ENCODE data around the gene PSMG3. TPM values are rescaled to one million over a fixed set of nuclear protein-coding genes. Genes with fewer than 3 reads are reported as not detected.

Gene PSMG3
- total RNA-seq, 1 experiment from 2014 or later, result 29.9 TPM

GRCh38 chr7:1559626-1560590, 9.9 kb downstream of the PSMG3 start:
- Histone ChIP-seq H3K9me3 (ENCODE audit: low read length) (no peaks in the 10 kb centered on the region), H3K9me2 (replicated peaks; ENCODE audit: insufficient read depth, low read length) (no peaks in the 10 kb centered on the region), H4K20me1 (ENCODE audit: insufficient read depth, low read depth, low read length) (no peaks in the 10 kb centered on the region), H3K4me2 (ENCODE audit: low read depth, low read length, poor library complexity, severe bottlenecking) (no peak overlapping the region), H3K36me3 (ENCODE audit: insufficient read depth, low read length) (no peaks in the 10 kb centered on the region), H3K4me1 (ENCODE audit: low read length) (no peaks in the 10 kb centered on the region), H3K27ac (ENCODE audit: low read length) (no peak overlapping the region), H3K9ac (ENCODE audit: low read length) (no peak overlapping the region), H3K4me3 (ENCODE audit: low read length) (no peak overlapping the region), H3K27me3 (ENCODE audit: low read length) (no peaks in the 10 kb centered on the region), H3K79me2 (ENCODE audit: low read length) (no peaks in the 10 kb centered on the region), H2AFZ (ENCODE audit: low read length) (no peak overlapping the region)
- DNase-seq, result no peak

GRCh38 chr7:1558841-1559625, 10.8 kb downstream of the PSMG3 start:
- DNase-seq, result no peak
- Histone ChIP-seq H3K4me2 (ENCODE audit: low read depth, low read length, poor library complexity, severe bottlenecking) (no peak overlapping the region), H3K27me3 (ENCODE audit: low read length) (no peaks in the 10 kb centered on the region), H2AFZ (ENCODE audit: low read length) (no peak overlapping the region), H3K9me3 (ENCODE audit: low read length) (no peaks in the 10 kb centered on the region), H3K36me3 (ENCODE audit: insufficient read depth, low read length) (no peaks in the 10 kb centered on the region), H3K4me3 (ENCODE audit: low read length) (no peak overlapping the region), H3K9ac (ENCODE audit: low read length) (no peak overlapping the region), H3K27ac (ENCODE audit: low read length) (no peak overlapping the region), H3K4me1 (ENCODE audit: low read length) (no peaks in the 10 kb centered on the region), H3K79me2 (ENCODE audit: low read length) (no peaks in the 10 kb centered on the region), H3K9me2 (replicated peaks; ENCODE audit: insufficient read depth, low read length) (no peaks in the 10 kb centered on the region), H4K20me1 (ENCODE audit: insufficient read depth, low read depth, low read length) (no peaks in the 10 kb centered on the region)

- Histone ChIP-seq H3K27ac (ENCODE audit: low read length) (no peak overlapping the region), H3K4me1 (ENCODE audit: low read length) (no peaks in the 10 kb centered on the region), H3K79me2 (ENCODE audit: low read length) (no peaks in the 10 kb centered on the region), H2AFZ (ENCODE audit: low read length) (no peak overlapping the region), H3K9me3 (ENCODE audit: low read length) (no peaks in the 10 kb centered on the region), H3K4me2 (ENCODE audit: low read depth, low read length, poor library complexity, severe bottlenecking) (no peak overlapping the region), H3K9me2 (replicated peaks; ENCODE audit: insufficient read depth, low read length) (no peaks in the 10 kb centered on the region), H3K27me3 (ENCODE audit: low read length) (no peaks in the 10 kb centered on the region), H3K36me3 (ENCODE audit: insufficient read depth, low read length) (no peaks in the 10 kb centered on the region), H4K20me1 (ENCODE audit: insufficient read depth, low read depth, low read length) (no peaks in the 10 kb centered on the region), H3K4me3 (ENCODE audit: low read length) (no peak overlapping the region), H3K9ac (ENCODE audit: low read length) (no peak overlapping the region)
- no peak for DNase-seq
Observed at GRCh38 chr7:1558181-1558811, 11.5 kb downstream of the PSMG3 start.

- Histone ChIP-seq H2AFZ (ENCODE audit: low read length) (no peak overlapping the region), H3K9me2 (replicated peaks; ENCODE audit: insufficient read depth, low read length) (no peaks in the 10 kb centered on the region), H3K79me2 (ENCODE audit: low read length) (no peaks in the 10 kb centered on the region), H3K4me3 (ENCODE audit: low read length) (no peak overlapping the region), H3K4me2 (ENCODE audit: low read depth, low read length, poor library complexity, severe bottlenecking) (no peak overlapping the region), H4K20me1 (ENCODE audit: insufficient read depth, low read depth, low read length) (no peaks in the 10 kb centered on the region), H3K9me3 (ENCODE audit: low read length) (no peaks in the 10 kb centered on the region), H3K36me3 (ENCODE audit: insufficient read depth, low read length) (no peaks in the 10 kb centered on the region), H3K9ac (ENCODE audit: low read length) (no peak overlapping the region), H3K4me1 (ENCODE audit: low read length) (no peaks in the 10 kb centered on the region), H3K27me3 (ENCODE audit: low read length) (no peaks in the 10 kb centered on the region), H3K27ac (ENCODE audit: low read length) (no peak overlapping the region)
- no peak for DNase-seq
Observed at GRCh38 chr7:1557771-1558170, 12.1 kb downstream of the PSMG3 start.

GRCh38 chr7:1557006-1557405, 12.8 kb downstream of the PSMG3 start:
- H3K79me2 ChIP-seq (ENCODE audit: low read length), result no peaks in the 10 kb centered on the region
- no peak for DNase-seq
- H4K20me1 ChIP-seq (ENCODE audit: insufficient read depth, low read depth, low read length), result no peaks in the 10 kb centered on the region
- no peak overlapping the region for H2AFZ ChIP-seq (ENCODE audit: low read length)
- no peaks in the 10 kb centered on the region for H3K36me3 ChIP-seq (ENCODE audit: insufficient read depth, low read length)
- H3K27ac ChIP-seq (ENCODE audit: low read length), result no peak overlapping the region
- H3K9ac ChIP-seq (ENCODE audit: low read length), result no peak overlapping the region
- no peaks in the 10 kb centered on the region for H3K9me2 ChIP-seq (replicated peaks; ENCODE audit: insufficient read depth, low read length)
- H3K4me3 ChIP-seq (ENCODE audit: low read length), result no peak overlapping the region
- H3K27me3 ChIP-seq (ENCODE audit: low read length), result no peaks in the 10 kb centered on the region
- H3K9me3 ChIP-seq (ENCODE audit: low read length), result no peaks in the 10 kb centered on the region
- H3K4me2 ChIP-seq (ENCODE audit: low read depth, low read length, poor library complexity, severe bottlenecking), result no peak overlapping the region
- no peaks in the 10 kb centered on the region for H3K4me1 ChIP-seq (ENCODE audit: low read length)

- DNase-seq, result peak; percentile 77
- H3K79me2 ChIP-seq (ENCODE audit: low read length), result no peaks in the 10 kb centered on the region
- H3K27ac ChIP-seq (ENCODE audit: low read length), result no peak within 1 kb of the TSS
- no peak within 1 kb of the TSS for H3K4me3 ChIP-seq (ENCODE audit: low read length)
- H4K20me1 ChIP-seq (ENCODE audit: insufficient read depth, low read depth, low read length), result no peaks in the 10 kb centered on the region
- H2AFZ ChIP-seq (ENCODE audit: low read length), result no peak within 1 kb of the TSS
- no peaks in the 10 kb centered on the region for H3K9me3 ChIP-seq (ENCODE audit: low read length)
- no peaks in the 10 kb centered on the region for H3K4me1 ChIP-seq (ENCODE audit: low read length)
- no peaks in the 10 kb centered on the region for H3K36me3 ChIP-seq (ENCODE audit: insufficient read depth, low read length)
- H3K27me3 ChIP-seq (ENCODE audit: low read length), result no peaks in the 10 kb centered on the region
- no peak within 1 kb of the TSS for H3K9ac ChIP-seq (ENCODE audit: low read length)
- no peaks in the 10 kb centered on the region for H3K9me2 ChIP-seq (replicated peaks; ENCODE audit: insufficient read depth, low read length)
- H3K4me2 ChIP-seq (ENCODE audit: low read depth, low read length, poor library complexity, severe bottlenecking), result no peak within 1 kb of the TSS
Observed at GRCh38 chr7:1555813-1556543, 13.9 kb downstream of the PSMG3 start, which contains the start of gene TMEM184A. TMEM184A (minus strand) TSS chr7:1556205; CDS start chr7:1555484, 721 bp downstream.

GRCh38 chr7:1555046-1555812, 14.6 kb downstream of the PSMG3 start:
- Histone ChIP-seq H3K27ac (ENCODE audit: low read length) (no peak overlapping the region), H3K4me2 (ENCODE audit: low read depth, low read length, poor library complexity, severe bottlenecking) (no peak overlapping the region), H3K9ac (ENCODE audit: low read length) (no peak overlapping the region), H2AFZ (ENCODE audit: low read length) (no peak overlapping the region), H3K9me3 (ENCODE audit: low read length) (no peaks in the 10 kb centered on the region), H4K20me1 (ENCODE audit: insufficient read depth, low read depth, low read length) (no peaks in the 10 kb centered on the region), H3K79me2 (ENCODE audit: low read length) (no peaks in the 10 kb centered on the region), H3K27me3 (ENCODE audit: low read length) (no peaks in the 10 kb centered on the region), H3K4me3 (ENCODE audit: low read length) (no peak overlapping the region), H3K9me2 (replicated peaks; ENCODE audit: insufficient read depth, low read length) (no peaks in the 10 kb centered on the region), H3K36me3 (ENCODE audit: insufficient read depth, low read length) (no peaks in the 10 kb centered on the region), H3K4me1 (ENCODE audit: low read length) (no peaks in the 10 kb centered on the region)
- no peak for DNase-seq

Data from Karpas-422 (cell line).